Testis (tissue), 2 donors: Measurements from ENCODE around the gene KRT13.

Source experiments
- CTCF ChIP-seq, 3 experiments: fragments of 450-650 bp in 2 of 3; fragments of 200-600 bp in 1 of 3; sonication (generic) in 1 of 3; IDR thresholded peaks; one replicate each; pipeline ENCODE4 v1.5.1; 2016 to 2019; ENCODE audit warnings: antibody characterized with exemption in 3 of 3, mild to moderate bottlenecking in 2 of 3, moderate library complexity in 1 of 3
- POLR2A ChIP-seq: fragments of 450-650 bp; IDR thresholded peaks from one replicate; pipeline ENCODE4 v1.6.1; 2017; ENCODE audit warnings: antibody characterized with exemption, mild to moderate bottlenecking, moderate library complexity

GRCh38 chr17:41466988-41467387 is 38.4 kb downstream of the KRT13 start, which contains the start of gene KRT32:
- no peak for TF ChIP-seq POLR2A
- TF ChIP-seq CTCF (IDR thresholded peaks at IDR 0.05) = no peak
